ENCODE data around the gene E2F2.

- TF ChIP-seq CTCF (IDR thresholded peaks at IDR 0.05) (no peak), POLR2A (IDR thresholded peaks at IDR 0.05) (no peak)
These were observed 2.6 kb downstream of the E2F2 start for GRCh38 chr1:23528250-23528978.

All from thyroid gland (tissue), 4 donors.